Kidney tubule cell (primary cell): ENCODE data around the gene CSNK2A1.
A peak's percentile ranks its signal among the peaks of the same experiment; 100 is the strongest.

Source experiments
- DNase-seq: peaks from one replicate; pipeline ENCODE4 v3.0.0-alpha.2; 2018; ENCODE audit warnings: low spot score

Gene CSNK2A1

DNA sequence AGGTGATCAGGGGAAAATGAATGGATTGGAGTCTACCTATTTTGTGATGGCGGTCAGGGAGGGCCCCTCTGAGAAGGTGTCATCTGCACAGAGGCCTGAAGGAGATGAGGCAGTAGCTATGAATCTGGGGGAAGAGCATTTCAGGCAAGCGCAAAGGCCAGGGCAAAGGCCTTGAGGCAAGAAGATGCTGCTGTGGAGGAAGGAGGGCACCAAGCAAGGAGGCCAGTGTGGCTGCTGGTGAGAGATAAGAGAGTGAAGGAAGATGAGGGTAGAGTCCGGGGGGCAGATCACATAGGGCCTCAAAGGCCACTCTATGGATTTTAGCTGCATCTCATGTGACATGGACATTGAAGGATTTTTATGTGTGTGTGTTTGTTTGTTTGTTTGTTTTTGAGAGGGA lies 20.6 kb upstream of the CSNK2A1 start:
- DNase-seq = no peak

DNA sequence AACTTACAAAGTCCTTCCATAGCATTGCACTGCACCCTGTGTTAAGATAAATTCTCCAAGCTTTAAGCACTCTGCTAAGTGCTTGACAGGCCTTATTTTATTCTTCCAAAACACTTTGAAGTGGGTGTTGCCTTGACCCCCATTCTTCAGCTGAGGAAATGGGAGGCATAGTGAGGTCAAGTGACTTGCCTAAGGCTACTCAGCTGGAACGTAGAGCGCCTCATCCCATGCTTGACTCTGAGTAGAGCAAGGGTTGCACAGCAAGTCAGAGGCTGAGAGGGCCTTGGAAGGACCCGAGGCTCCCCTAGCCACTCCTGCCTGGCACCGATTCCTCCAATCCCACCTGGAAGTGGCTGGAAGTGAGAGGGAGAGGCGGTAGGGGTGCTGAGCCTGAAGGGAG lies 19.6 kb upstream of the CSNK2A1 start:
- DNase-seq = no peak

DNA sequence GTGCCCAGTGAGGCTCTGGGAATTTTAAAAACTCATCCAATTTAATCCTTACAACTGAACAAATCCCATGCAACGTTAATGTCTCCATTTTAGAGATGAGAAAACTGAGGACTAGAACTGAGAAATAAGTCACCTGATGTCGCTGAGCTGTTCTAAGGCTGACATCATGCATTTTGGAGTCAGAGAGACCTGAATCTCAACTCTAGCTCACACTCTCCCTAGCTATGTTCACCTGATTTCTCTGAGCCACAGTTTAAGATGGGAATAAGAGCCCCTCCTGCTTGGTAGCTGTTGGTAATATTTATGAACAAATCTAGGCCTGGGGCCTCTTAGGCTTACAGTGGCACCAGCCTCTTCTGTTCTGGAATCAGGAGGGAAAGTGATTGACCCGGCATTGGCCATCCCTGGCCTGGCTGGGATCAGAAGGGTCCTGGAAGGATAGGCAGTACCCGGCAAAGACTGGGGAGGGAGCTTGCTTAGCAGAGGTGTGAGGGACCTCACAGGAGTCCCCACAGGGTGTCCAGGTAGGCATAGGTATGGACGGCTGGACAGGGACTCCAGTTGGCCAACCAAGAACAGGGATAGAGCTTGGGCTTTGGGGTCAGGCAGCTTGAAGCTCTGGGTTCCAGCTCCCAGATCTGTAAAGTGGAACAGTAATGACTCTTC lies 18.8 kb upstream of the CSNK2A1 start:
- no peak for DNase-seq

DNA sequence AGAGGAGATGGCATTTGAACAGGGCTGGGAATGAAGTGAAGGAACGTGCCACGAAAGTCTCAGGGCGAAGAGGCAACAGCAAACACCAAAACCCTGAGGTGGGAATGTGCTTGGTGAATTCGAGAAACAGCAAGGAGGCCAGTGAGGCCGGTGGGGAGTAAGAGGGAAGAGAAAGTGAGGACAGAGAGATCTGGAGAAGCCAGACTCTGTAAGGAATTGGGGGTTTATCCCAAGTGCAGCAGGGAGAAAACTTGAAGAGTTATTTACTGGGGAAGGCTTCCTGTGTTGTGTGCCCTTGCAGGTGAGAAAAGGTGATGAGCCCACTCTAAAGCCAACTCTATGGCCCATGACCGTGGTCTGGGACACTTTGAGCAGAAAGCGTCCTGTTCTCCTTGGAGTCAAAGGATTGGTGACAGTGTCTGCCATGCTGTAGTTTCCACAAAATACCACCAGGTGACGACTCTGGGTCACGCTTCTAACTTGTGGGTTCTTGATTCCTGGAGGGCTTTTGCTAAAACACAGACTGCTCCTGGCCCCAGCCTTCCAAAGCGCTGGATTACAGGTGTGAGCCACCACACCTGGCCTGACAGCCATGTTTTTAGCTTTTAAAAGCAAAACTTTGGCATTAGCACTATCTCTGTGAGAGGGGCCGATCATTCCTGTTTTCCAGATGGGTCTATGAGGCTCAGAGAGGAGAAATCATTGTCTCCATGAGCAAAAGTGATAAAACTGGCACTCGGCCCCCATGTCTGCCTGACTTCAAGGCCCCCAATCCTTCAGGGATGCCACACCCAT lies 18.0 kb upstream of the CSNK2A1 start:
- peak; percentile 64 for DNase-seq

DNA sequence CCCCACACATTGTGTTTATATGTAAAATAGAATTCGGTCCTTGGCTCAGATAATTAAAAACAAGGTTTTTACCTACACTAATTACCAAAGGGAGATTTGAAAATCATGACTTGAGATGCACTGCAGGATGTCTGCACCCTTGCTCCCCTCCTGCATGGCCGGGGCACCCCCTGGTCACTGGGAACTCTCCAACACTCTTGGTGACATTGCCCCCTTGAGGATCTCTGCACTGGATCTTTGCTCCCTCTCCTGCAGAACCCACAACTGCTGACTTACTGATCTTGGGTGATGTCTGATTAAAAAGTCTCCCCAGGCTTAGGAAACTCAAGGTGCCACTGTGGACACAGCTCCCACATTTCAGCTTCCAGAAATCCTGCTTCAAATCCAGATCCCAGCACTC lies 17.1 kb upstream of the CSNK2A1 start:
- no peak for DNase-seq

DNA sequence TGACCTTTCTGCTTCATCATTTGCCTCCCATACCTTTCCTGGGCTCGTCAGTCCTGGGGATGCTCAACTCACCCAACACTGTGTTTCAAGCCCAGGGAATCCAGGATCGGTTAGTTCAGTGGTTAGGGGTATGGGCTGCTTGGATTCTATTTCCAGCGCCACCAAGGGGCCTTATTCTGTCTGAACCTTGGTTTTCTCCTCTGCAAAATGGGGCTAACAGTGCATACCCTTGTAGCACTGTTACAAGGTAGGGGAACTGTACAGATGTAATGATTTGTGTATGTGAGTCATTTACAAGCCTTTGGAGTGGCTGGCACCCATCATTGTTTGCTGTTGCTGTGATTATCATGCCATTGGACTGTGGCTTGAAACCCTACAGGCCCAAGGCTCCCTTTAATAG lies 14.5 kb upstream of the CSNK2A1 start:
- DNase-seq = peak; percentile 33

DNA sequence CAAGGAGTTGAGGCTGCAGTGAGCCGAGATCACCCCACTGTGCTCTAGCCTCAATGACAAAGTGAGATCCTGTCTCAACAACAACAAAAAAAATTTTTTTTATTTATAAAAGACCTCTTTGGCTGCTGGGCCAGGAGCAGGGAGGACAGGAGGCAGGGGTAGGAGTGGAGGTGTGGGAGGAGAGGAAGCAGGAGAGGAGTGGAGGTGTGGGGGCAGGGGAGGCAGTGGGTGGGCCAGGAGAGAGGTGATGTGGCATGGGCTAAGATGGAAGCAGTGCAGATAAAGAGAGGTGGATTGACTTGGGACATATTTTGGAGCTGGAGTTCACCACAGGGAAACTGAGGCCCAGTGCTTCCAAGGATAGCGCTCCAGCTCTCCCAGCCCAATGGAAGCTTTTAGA lies 13.4 kb upstream of the CSNK2A1 start:
- DNase-seq = no peak

DNA sequence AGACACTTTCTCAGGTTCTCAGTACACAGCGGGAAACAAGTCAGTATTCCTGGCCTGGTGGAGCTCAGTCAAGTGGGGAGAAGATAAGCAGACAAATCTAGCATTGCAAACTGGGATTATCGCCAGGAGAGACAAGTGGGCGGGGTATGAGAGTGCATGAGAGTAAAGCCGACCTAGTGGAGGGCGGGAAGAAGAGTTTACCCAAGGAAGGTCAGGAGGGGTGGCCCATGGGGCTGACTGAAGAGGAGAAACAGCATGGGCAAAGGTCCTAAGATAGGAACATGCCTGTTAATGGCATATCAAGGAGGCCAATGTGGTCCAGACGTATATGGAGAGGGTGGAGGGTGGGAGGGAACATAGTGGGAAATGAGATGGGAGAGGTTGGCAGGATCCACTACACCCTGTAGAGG lies 12.4 kb upstream of the CSNK2A1 start:
- peak; percentile 61 for DNase-seq

DNA sequence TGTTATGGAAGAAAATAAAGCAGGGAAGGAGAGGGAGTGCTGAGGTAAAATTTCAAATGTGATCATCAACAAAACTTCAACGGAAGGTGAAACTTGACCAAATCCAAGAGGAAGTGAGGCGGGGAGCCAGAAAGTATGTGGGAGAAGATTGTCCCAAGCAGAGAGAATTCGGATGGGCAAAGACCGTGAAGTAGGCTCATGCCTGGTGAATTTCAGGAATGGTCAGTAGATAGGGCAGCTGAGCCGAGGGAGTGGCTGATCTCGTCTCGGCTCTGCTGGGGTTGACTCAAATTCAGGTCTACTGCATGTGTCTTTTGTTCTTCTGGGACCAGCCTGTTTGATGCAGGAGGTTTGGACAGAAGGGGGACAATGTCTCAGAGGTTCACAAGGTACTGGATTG lies 7.0 kb upstream of the CSNK2A1 start:
- DNase-seq = peak; percentile 92

DNA sequence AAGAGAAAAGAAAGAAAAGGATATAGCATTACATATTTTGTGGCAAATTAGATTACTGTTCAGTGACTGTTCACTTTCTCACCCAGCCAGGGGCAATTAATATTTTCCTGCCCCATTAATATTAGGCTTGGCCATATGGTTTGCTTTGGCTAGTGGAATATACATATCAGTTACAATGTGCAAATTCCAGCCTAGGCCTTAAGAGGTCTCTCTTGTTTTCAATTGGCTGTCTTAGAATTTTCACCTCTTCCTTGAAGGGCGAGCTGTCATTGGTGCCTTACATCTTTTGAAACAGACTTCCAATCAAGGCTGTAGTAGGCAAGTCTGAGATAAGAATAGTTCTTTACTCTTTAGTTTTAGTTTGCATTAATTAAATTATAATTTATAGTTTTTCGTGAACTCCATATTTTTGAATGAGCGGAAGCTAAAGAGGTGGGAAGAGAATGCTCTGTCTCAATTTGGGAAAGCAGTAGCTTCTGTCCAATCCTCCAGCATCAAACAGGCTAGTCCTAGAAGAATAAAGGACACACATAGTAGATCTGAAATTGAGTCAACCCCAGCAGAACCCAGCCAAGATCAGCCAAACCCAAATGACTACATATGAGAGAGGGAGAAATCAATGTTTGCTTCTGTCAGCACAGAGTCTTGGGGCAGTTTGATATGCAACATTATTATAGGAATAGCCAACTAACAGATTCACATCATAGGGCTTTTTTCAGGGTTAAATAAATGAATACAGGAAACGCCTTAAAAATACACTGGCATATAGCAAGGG lies 6.3 kb upstream of the CSNK2A1 start:
- DNase-seq = no peak

DNA sequence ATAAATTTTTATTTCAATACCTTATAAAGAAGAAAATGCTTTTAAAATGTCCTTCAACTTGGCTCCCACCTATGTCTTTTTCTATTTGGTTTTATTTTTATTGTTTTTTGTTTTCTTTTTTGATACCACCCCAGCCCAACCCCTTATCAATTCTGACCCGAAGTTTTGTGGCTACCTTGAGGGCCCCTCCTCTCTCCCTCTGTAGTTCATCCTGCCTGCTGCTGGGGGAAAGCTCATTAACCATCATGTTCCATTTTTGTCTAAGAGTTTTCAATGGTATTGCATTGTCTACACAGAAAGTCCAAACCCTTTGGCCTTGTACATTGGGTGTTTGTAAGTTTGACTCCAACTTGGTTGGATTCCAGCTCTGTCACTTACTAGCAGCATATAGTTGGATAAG lies 5.3 kb upstream of the CSNK2A1 start:
- DNase-seq = no peak

DNA sequence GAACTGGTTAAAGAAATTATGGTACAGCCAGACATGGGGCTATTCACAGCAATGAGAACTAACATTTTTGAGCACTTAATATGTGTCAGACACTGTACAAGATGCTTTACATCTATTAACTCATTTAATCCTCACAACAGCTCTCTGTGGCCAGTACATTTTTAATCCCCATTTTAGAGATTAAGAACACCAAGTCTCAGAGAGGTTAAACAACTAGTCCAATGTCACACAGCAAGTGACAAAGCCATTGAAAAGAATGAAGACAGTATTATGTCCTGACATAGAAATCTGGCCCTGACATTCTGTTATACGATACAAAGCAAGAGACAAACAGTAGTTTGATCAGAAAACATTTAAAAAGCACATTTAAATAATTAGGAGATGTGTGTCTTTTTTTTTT lies 3.8 kb upstream of the CSNK2A1 start:
- DNase-seq = no peak

DNA sequence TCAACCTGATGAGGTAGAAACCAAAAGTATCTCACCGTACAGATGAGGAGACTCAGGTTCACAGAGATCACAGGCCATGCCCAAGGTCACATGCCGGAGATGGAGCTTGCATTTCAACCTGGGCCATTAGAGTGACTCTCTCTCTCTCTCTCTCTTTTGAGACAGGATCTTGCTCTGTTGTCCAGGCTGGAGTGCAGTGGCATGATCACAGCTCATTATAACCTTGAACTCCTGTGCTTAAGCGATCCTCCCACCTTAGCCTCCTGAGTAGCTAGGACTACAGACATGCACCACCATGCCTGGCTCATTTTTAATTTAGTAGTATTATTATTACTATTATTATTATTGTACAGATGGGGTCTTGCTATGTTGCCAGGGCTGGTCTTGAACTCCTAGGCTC lies 2.8 kb upstream of the CSNK2A1 start:
- DNase-seq = no peak

DNA sequence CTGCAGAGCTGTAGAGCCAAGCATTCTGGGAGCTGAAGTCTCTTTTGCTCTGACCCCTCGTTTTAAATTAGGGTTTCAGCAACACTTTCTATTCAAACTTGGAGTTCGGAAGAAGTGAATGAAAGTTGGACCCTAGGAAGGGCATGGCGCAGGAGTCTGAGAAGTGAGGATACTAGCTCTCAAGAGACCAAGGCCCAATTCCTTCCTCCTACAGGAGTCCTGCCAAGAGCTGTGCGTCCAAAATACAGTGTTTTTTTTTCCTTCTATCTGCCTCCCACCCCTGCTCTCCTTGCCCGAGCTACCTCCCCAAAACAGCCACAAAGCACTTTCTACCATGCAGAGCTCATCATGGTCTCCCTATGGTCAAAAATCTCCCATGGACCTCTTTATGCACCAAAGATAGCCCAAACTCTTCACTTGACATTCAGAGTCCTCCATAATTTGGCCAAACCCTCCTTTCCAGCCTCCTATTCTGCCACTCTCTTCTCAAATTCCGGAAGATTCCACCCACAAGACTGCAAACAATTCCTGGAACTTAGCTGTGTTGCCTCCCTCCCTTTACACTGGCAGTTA lies 649 bp upstream of the CSNK2A1 start:
- DNase-seq = no peak

DNA sequence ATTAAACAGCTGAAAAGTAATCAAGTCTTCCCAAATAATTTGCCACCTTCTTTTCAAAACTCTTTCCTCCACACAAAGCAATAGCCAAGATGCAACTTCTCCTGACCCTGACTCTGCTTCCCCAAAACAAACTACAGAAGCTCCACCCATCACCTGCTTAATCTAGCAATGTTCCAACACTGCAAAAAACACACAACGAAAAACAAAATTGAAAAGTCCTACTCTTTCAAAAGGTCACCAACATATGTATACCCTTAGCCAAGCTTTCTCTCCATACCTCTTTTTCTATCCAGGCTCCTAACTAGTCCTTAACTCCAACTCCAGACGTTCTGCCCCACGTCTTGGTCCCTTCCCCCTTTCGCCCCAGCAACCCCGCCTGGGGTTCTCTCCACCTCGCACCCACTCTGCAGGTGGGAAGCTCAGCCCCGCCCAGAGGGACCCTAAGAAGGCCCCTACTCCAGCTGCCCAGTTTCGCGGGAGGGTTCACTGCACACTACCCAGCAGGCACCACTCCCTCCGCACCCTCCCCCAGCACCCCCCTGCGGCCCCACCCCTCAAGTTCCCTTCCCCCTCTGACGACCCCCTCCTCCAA lies 717 bp downstream of the CSNK2A1 start:
- peak; percentile 38 for DNase-seq

DNA sequence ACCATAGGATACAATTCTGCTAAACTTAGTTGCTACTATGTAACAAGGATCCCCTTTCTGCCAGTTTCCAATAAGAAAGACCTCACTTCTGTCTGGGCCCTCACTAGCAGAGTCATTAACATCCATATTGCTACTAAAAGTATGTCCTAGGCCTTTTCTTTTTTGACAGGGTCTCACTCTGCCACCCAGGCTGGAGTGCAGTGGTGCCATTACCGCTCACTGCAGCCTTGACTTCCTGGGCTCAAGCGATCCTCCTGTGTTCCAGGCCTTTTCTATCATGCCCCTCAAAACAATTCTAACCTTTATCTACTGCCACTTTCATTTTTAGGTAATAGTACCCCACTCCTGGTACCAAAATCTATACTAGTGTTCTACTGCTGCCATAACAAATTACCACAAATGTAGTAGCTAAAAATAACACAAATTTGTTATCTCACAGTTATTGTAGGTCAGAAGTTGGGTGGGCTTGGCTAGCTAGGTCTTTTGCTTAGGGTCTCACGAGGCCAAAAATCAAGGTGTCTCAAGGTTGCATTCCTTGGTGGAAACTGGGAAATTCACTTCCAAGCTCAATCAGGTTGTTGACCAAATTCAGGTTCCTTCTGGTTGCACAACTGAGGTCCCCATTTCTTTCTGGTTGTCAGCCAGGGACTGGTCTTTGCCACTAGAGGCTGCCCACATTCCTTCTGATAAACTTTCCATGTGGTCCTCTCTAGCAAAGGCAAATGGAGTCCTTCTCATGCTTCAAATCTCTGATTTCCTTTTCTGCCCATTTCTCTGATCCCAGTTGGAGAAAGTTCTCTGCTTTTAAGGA lies 3.0 kb downstream of the CSNK2A1 start:
- DNase-seq = no peak

DNA sequence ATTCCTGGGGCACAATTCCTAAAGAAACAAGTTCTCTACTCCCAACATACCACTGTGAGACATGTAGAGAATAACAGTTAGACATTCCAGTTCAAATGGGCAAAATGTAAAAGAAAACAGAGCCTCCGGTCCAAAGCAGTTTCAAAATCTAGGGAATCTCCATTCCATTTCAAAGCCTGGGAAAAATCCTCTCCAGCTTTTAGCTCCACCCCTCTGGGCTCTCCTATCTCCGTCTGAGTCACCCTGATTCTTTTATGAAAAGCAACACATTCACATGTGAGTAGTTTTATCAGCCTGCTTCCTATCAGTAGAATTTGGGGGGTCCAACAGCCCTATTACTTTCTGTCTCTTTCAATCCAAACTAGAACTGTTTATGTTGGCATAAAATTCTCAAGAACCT lies 3.7 kb downstream of the CSNK2A1 start:
- DNase-seq = peak; percentile 44

DNA sequence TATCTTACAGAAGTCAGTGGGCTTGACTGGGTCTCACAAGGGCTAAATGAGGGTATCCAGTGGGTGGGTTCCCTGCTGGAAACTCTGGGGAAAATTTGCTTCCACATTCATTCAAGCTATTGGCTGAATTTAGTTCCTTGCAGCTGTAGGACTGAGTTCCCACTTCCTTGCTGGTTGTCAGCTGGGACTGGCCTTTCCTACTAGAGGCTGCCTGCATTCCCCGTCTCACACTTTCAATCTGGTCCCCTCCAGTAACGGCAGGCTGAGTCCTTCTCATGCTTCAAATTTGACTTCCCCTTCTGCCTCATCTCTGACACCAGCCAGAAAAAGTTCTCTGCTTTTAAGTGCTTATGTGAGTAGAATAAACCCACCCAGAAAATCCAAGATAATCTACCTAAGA lies 4.4 kb downstream of the CSNK2A1 start:
- DNase-seq = no peak

DNA sequence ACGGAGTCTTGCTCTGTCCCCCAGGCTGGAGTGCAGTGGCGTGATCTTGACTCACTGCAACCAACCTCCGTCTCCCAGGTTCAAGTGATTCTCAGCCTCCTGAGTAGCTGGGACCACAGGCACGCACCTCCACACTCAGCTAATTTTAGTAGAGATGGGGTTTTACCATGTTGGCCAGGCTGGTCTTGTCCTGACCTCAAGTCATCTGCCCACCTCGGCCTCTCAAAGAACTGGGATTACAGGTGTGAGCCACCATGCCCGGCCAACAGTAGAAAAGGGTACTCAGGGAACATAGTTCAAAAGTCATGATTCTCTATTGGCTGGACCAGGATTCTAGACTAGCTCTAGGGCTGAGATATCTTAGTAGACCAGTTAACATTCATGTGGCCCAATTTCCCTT lies 5.6 kb downstream of the CSNK2A1 start:
- no peak for DNase-seq

DNA sequence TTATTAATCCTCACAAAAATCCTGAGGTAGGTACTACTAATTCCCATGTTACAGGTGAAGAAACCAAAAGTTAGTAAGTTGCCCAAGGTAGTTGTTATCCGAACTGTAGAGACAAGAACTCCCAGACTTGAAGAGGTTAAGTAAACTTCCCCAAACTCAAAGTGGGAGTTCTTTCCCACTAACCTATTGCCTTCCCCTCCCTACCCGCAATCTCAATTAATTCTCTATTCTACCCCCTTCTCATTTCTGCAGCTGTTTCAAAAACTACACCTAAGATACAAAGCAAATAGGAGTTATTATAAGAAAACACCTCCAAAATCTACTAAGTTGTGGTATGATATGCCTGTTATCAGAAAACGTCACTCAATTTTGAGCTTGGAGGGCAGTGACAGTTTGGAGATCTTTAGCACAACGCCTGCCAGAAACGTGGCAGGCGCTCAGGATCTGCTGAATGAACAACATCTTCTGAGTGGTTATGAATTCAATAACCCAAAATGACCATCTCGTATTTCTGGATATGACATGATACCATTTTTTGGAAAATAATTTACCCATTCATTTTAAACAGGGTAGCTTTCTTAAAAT lies 7.1 kb downstream of the CSNK2A1 start:
- DNase-seq = no peak

DNA sequence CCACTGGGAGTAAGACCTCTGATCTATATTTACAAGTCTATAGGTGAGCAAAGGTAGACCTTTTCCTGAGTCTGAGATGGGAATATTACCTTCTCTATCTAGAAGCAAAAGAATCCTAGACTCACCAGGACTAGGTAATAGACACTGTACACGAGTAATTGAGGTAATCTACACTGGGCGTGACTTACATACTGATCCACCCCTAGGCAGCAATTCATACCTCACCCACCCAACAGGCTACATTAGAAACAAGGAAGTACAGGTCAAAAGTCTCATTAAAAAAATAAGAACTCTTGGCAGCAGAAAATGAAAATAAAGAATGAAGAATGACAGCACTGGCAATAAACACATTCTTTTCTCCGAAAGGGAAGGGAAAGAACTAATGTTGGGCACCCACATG lies 7.6 kb downstream of the CSNK2A1 start:
- peak; percentile 69 for DNase-seq
